ENCODE data around the gene ATG9B. TPM values are rescaled to one million over a fixed set of nuclear protein-coding genes. Genes with fewer than 3 reads are reported as not detected.
A peak's percentile ranks its signal among the peaks of the same experiment; 100 is the strongest.

The ATG9B gene
- total RNA-seq, 1 experiment from 2014 or later: 1.3 TPM

DNA sequence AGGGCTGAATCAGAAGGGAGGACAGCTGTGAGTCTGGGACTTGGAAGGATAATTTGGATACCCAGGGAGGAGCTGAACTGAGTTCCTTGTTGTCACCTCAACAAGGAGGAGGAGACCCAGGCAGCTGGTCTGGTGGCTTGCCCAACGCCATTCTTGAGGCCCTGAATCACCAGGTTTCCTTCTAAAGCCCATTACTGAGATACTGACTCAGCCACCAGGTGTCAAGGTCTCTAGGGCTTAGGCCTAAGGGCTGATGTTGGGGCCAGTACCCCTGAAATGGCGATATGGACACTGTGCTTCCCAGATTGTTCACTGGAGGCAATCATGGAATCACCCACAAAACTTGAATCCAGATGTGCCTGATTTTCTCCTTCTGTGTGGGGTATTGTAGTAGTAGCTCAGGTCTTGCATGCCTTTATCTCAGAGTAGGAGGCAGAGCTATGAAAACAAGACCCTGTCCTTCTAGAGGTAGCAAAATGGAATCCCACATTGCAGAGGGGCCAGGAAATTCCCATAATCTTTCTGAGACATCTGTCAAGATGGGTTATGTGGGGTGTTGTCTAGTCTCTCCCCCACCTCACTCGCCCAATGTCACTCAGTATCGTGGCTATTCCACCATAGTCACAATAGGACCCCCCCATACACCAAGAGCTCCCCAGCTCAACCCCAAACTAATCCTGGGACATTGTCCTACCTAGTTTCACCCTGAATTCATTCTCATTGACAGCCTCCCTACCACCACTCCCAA, 1.8 kb upstream of the ATG9B start:
- ATAC-seq (no peak), DNase-seq (peak; percentile 82)
- no peaks in the 10 kb centered on the region for H4K20me1 ChIP-seq (ENCODE audit: low read length)
- POLR2A ChIA-PET (ENCODE audit: unreplicated experiment): no interaction called here
- H3K4me3 ChIP-seq (ENCODE audit: low read length): no peak overlapping the region
- no TSS peak for BruUV-seq (replicated peaks)
- H3K36me3 ChIP-seq (ENCODE audit: low read depth, low read length): no peaks in the 10 kb centered on the region
- H3K4me1 ChIP-seq (ENCODE audit: insufficient read depth, low read length): peaks cover 44% of the 10 kb centered on the region
- no peak overlapping the region for H3K9ac ChIP-seq (ENCODE audit: low read length)
- no peaks in the 10 kb centered on the region for H3F3A ChIP-seq (ENCODE audit: low read length, unreplicated experiment)
- intact Hi-C loops (cut with micrococcal nuclease): no loop called here
- 0 out of 2 replicates have a peak overlapping the region, but pooled peaks have one; percentile 7 for H3K4me2 ChIP-seq (ENCODE audit: low read length)
- H3K79me2 ChIP-seq (ENCODE audit: low read length): peaks cover 20% of the 10 kb centered on the region
- no peaks in the 10 kb centered on the region for H3K9me2 ChIP-seq (replicated peaks; ENCODE audit: low read length)
- CTCF ChIA-PET: no interaction called here
- H3K27ac ChIP-seq (ENCODE audit: low read length): peak overlapping the region; percentile 44; the same call in 1 of the 2 replicates
- no peaks in the 10 kb centered on the region for H3K9me3 ChIP-seq (ENCODE audit: low read length)
- no peak overlapping the region for H2AFZ ChIP-seq (ENCODE audit: low read length)
- H3K27me3 ChIP-seq (ENCODE audit: low read length): no peaks in the 10 kb centered on the region
- TF ChIP-seq EZH2 (IDR thresholded peaks at IDR 0.05; ENCODE audit: low read length, unreplicated experiment): no peak
- no peak for TF ChIP-seq EZH2phosphoT487 (IDR thresholded peaks at IDR 0.05; ENCODE audit: borderline replicate concordance, low read length)
- TF ChIP-seq, protein P1, sequence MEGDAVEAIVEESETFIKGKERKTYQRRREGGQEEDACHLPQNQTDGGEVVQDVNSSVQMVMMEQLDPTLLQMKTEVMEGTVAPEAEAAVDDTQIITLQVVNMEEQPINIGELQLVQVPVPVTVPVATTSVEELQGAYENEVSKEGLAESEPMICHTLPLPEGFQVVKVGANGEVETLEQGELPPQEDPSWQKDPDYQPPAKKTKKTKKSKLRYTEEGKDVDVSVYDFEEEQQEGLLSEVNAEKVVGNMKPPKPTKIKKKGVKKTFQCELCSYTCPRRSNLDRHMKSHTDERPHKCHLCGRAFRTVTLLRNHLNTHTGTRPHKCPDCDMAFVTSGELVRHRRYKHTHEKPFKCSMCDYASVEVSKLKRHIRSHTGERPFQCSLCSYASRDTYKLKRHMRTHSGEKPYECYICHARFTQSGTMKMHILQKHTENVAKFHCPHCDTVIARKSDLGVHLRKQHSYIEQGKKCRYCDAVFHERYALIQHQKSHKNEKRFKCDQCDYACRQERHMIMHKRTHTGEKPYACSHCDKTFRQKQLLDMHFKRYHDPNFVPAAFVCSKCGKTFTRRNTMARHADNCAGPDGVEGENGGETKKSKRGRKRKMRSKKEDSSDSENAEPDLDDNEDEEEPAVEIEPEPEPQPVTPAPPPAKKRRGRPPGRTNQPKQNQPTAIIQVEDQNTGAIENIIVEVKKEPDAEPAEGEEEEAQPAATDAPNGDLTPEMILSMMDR (conservative IDR thresholded peaks at IDR 0.05; ENCODE audit: low read depth, low read length): no peak

DNA sequence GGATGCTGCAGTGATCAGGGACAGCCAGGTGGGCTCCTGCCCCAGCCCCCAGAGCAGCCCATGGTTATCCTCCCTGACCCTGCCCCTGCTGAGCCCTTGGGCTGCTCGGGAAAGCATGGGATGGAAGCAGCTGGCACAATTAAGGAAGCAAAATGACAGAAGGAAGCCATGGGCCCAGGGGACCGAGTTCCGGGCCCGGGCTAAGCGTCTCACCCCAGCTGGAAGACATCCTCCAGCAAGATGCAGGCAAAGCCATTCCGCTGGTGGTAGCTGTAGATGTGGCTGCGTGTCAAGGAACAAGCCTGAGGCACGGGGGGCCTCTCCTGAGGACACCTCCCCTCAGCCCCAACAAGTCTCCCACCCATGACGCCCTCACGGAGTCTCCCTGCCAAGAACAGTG, 1.1 kb downstream of the ATG9B start:
- Histone ChIP-seq H3K27me3 (ENCODE audit: low read length) (no peaks in the 10 kb centered on the region), H3K9me2 (replicated peaks; ENCODE audit: low read length) (no peaks in the 10 kb centered on the region), H3K4me2 (ENCODE audit: low read length) (no peak overlapping the region), H3K4me3 (ENCODE audit: low read length) (no peak overlapping the region), H3K27ac (ENCODE audit: low read length) (no peak overlapping the region), H3K4me1 (ENCODE audit: insufficient read depth, low read length) (peaks cover 38% of the 10 kb centered on the region), H3K9me3 (ENCODE audit: low read length) (no peaks in the 10 kb centered on the region), H3K79me2 (ENCODE audit: low read length) (no peaks in the 10 kb centered on the region), H2AFZ (ENCODE audit: low read length) (no peak overlapping the region), H3K9ac (ENCODE audit: low read length) (no peak overlapping the region), H3F3A (ENCODE audit: low read length, unreplicated experiment) (no peaks in the 10 kb centered on the region), H3K36me3 (ENCODE audit: low read depth, low read length) (no peaks in the 10 kb centered on the region), H4K20me1 (ENCODE audit: low read length) (no peaks in the 10 kb centered on the region)
- BruUV-seq (replicated peaks): no TSS peak
- intact Hi-C loops (cut with micrococcal nuclease): no loop called here
- DNase-seq (no peak), ATAC-seq (no peak)
- ChIA-PET POLR2A (ENCODE audit: unreplicated experiment) (no interaction called here), CTCF (no interaction called here)
- no peak for TF ChIP-seq EZH2phosphoT487 (IDR thresholded peaks at IDR 0.05; ENCODE audit: borderline replicate concordance, low read length)
- TF ChIP-seq EZH2 (IDR thresholded peaks at IDR 0.05; ENCODE audit: low read length, unreplicated experiment): no peak
- TF ChIP-seq, protein P1 (conservative IDR thresholded peaks at IDR 0.05; ENCODE audit: low read depth, low read length): no peak

DNA sequence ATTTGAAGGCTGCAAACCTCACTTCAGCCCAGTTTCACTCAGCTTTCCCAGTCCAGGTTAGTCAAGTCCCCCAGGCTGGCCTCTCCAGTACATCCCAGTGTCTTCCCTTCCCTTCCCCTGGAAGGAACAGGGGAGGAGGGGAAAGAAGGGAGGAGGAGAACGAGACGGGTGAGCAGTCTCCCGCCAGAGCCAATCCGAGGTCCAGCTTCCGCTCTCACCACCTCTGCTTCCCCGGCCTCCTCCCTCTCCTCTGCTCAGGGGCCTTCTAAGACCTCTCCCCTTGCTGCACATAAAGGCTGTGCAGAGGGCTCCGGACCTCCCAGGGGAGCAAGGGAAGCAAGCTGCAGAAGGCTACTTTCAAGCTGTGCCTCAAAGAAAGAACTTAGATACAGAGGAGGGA, 4.1 kb downstream of the ATG9B start:
- H3F3A ChIP-seq (ENCODE audit: low read length, unreplicated experiment): no peaks in the 10 kb centered on the region
- BruUV-seq (replicated peaks): no TSS peak
- intact Hi-C loops (cut with micrococcal nuclease): no loop called here
- DNase-seq (no peak), ATAC-seq (no peak)
- ChIA-PET POLR2A (ENCODE audit: unreplicated experiment) (no interaction called here), CTCF (no interaction called here)
- H3K79me2 ChIP-seq (ENCODE audit: low read length): no peaks in the 10 kb centered on the region
- H3K9me2 ChIP-seq (replicated peaks; ENCODE audit: low read length): no peaks in the 10 kb centered on the region
- H3K9me3 ChIP-seq (ENCODE audit: low read length): no peaks in the 10 kb centered on the region
- no peak overlapping the region for H3K27ac ChIP-seq (ENCODE audit: low read length)
- no peak for TF ChIP-seq EZH2phosphoT487 (IDR thresholded peaks at IDR 0.05; ENCODE audit: borderline replicate concordance, low read length)
- TF ChIP-seq, protein P1 (conservative IDR thresholded peaks at IDR 0.05; ENCODE audit: low read depth, low read length): no peak
- TF ChIP-seq EZH2 (IDR thresholded peaks at IDR 0.05; ENCODE audit: low read length, unreplicated experiment): no peak
- H3K9ac ChIP-seq (ENCODE audit: low read length): no peak overlapping the region
- H3K4me2 ChIP-seq (ENCODE audit: low read length): no peak overlapping the region
- no peaks in the 10 kb centered on the region for H4K20me1 ChIP-seq (ENCODE audit: low read length)
- H3K27me3 ChIP-seq (ENCODE audit: low read length): no peaks in the 10 kb centered on the region
- no peaks in the 10 kb centered on the region for H3K36me3 ChIP-seq (ENCODE audit: low read depth, low read length)
- no peak overlapping the region for H3K4me3 ChIP-seq (ENCODE audit: low read length)
- no peak overlapping the region for H2AFZ ChIP-seq (ENCODE audit: low read length)
- peaks cover 19% of the 10 kb centered on the region; the same call in 1 of the 2 replicates for H3K4me1 ChIP-seq (ENCODE audit: insufficient read depth, low read length)
